DMS 273 (cell line): ENCODE data around the gene AAR2.

Experiments
- DNase-seq: peaks from one replicate; lab custom pipeline; 2025; ENCODE audit not compliant: unreplicated experiment; lab: John Stamatoyannopoulos, UW

Gene AAR2

GRCh38 chr20:36217226-36217625 is 19.1 kb upstream of the AAR2 start:
- peak; percentile 35 for DNase-seq

- no peak for DNase-seq
Observed at GRCh38 chr20:36218380-36219064, 17.8 kb upstream of the AAR2 start.

- no peak for DNase-seq
Observed at GRCh38 chr20:36219671-36220220, 16.5 kb upstream of the AAR2 start.

GRCh38 chr20:36225666-36226065 is 10.6 kb upstream of the AAR2 start:
- no peak for DNase-seq

GRCh38 chr20:36228770-36229169 is 7.5 kb upstream of the AAR2 start:
- no peak for DNase-seq

- DNase-seq, result no peak
Observed at GRCh38 chr20:36230019-36230418, 6.3 kb upstream of the AAR2 start.

- no peak for DNase-seq
Observed at GRCh38 chr20:36231331-36231730, 4.9 kb upstream of the AAR2 start.

- DNase-seq, result no peak
Observed at GRCh38 chr20:36234771-36235320, 1.4 kb upstream of the AAR2 start.

- no peak for DNase-seq
Observed at GRCh38 chr20:36236786-36237121, 476 bp downstream of the AAR2 start.

GRCh38 chr20:36237477-36237876 is 1.2 kb downstream of the AAR2 start:
- peak; percentile 25 for DNase-seq

- no peak for DNase-seq
Observed at GRCh38 chr20:36238153-36238552, 1.9 kb downstream of the AAR2 start.

GRCh38 chr20:36238760-36239159 is 2.5 kb downstream of the AAR2 start:
- DNase-seq, result no peak

- DNase-seq, result no peak
Observed at GRCh38 chr20:36240076-36240475, 3.8 kb downstream of the AAR2 start.

GRCh38 chr20:36241678-36242077 is 5.4 kb downstream of the AAR2 start:
- no peak for DNase-seq

- DNase-seq, result no peak
Observed at GRCh38 chr20:36243726-36244125, 7.4 kb downstream of the AAR2 start.

- DNase-seq, result no peak
Observed at GRCh38 chr20:36246401-36246800, 10.1 kb downstream of the AAR2 start.

- DNase-seq, result no peak
Observed at GRCh38 chr20:36248836-36249235, 12.6 kb downstream of the AAR2 start.

GRCh38 chr20:36249450-36249849 is 13.2 kb downstream of the AAR2 start:
- no peak for DNase-seq

GRCh38 chr20:36251426-36251825 is 15.1 kb downstream of the AAR2 start:
- no peak for DNase-seq

- no peak for DNase-seq
Observed at GRCh38 chr20:36252511-36252910, 16.2 kb downstream of the AAR2 start.

GRCh38 chr20:36253036-36253435 is 16.8 kb downstream of the AAR2 start:
- DNase-seq, result no peak

GRCh38 chr20:36254076-36254475 is 17.8 kb downstream of the AAR2 start:
- no peak for DNase-seq

GRCh38 chr20:36255445-36255844 is 19.2 kb downstream of the AAR2 start:
- no peak for DNase-seq
